ENCODE data around the gene GREB1. TPM values are rescaled to one million over a fixed set of nuclear protein-coding genes. Genes with fewer than 3 reads are reported as not detected.

GREB1 gene
- total and polyA plus RNA-seq, 2 of the 13 experiments (the other 11 are each of a cell fraction or from before 2014, with no cell fraction given), result 31.3 to 61.2 TPM

DNA sequence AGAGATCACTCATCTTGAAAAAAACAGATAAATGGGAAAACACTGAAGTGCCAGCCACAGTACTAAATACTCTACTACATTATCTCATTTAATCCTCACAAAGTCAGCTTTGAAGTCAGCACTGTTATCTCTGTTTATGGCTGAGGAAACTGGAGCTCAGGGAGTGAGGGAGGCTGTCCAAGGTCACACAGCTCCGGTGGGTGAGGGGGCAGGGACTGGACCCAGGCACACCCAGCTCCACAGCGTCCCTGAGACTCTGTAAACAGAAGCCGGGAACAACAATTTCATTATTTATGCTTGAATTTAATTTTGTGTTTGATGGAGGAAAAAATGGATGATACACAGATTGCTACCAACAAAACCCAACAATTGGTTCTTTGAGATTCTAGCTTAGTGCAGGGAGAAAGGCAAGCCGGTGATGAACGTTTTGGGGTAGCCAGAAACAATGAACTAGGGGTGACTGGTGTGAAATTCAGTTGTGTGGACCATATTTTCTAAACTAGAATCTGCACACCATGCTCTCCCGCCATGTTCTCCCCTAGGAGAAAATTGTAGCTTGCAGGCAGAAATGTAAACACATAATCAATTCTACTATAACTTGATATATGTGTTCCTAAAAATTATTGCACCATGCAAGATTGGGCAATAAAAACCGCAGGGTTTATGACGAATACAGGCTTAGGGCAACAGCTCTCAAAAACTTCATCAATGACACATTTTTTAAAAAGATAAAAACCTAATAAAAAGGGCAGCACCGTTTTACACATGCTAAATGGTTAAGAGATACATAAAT, at the start of gene GREB1 (continued):
- TF ChIP-seq, protein P1, sequence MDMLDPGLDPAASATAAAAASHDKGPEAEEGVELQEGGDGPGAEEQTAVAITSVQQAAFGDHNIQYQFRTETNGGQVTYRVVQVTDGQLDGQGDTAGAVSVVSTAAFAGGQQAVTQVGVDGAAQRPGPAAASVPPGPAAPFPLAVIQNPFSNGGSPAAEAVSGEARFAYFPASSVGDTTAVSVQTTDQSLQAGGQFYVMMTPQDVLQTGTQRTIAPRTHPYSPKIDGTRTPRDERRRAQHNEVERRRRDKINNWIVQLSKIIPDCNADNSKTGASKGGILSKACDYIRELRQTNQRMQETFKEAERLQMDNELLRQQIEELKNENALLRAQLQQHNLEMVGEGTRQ (IDR thresholded peaks at IDR 0.05; ENCODE audit: low read depth, low read length), result no peak
- TF ChIP-seq, protein P1 (CRISPR knock-in tag; IDR thresholded peaks at IDR 0.05; ENCODE audit: borderline replicate concordance), result no peak
- no peak for TF ChIP-seq KDM4B (CRISPR knock-in tag; IDR thresholded peaks at IDR 0.05)
- TF ChIP-seq ZNF562 (CRISPR knock-in tag; IDR thresholded peaks at IDR 0.05; ENCODE audit: borderline replicate concordance), result no peak
- TF ChIP-seq, protein P2, sequence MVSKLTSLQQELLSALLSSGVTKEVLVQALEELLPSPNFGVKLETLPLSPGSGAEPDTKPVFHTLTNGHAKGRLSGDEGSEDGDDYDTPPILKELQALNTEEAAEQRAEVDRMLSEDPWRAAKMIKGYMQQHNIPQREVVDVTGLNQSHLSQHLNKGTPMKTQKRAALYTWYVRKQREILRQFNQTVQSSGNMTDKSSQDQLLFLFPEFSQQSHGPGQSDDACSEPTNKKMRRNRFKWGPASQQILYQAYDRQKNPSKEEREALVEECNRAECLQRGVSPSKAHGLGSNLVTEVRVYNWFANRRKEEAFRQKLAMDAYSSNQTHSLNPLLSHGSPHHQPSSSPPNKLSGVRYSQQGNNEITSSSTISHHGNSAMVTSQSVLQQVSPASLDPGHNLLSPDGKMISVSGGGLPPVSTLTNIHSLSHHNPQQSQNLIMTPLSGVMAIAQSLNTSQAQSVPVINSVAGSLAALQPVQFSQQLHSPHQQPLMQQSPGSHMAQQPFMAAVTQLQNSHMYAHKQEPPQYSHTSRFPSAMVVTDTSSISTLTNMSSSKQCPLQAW (CRISPR knock-in tag; IDR thresholded peaks at IDR 0.05), result peak; percentile 86
- peak; percentile 34; the same call in 1 of the 2 replicates for TF ChIP-seq ZNF232 (CRISPR knock-in tag; IDR thresholded peaks at IDR 0.05; ENCODE audit: borderline replicate concordance)
- TF ChIP-seq, protein P3, sequence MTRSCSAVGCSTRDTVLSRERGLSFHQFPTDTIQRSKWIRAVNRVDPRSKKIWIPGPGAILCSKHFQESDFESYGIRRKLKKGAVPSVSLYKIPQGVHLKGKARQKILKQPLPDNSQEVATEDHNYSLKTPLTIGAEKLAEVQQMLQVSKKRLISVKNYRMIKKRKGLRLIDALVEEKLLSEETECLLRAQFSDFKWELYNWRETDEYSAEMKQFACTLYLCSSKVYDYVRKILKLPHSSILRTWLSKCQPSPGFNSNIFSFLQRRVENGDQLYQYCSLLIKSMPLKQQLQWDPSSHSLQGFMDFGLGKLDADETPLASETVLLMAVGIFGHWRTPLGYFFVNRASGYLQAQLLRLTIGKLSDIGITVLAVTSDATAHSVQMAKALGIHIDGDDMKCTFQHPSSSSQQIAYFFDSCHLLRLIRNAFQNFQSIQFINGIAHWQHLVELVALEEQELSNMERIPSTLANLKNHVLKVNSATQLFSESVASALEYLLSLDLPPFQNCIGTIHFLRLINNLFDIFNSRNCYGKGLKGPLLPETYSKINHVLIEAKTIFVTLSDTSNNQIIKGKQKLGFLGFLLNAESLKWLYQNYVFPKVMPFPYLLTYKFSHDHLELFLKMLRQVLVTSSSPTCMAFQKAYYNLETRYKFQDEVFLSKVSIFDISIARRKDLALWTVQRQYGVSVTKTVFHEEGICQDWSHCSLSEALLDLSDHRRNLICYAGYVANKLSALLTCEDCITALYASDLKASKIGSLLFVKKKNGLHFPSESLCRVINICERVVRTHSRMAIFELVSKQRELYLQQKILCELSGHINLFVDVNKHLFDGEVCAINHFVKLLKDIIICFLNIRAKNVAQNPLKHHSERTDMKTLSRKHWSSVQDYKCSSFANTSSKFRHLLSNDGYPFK (CRISPR knock-in tag; IDR thresholded peaks at IDR 0.05; ENCODE audit: borderline replicate concordance), result no peak
- TF ChIP-seq NR2F1 (CRISPR knock-in tag; IDR thresholded peaks at IDR 0.05), result no peak
- TF ChIP-seq ZNF383 (CRISPR knock-in tag; IDR thresholded peaks at IDR 0.05; ENCODE audit: borderline replicate concordance), result no peak
- TF ChIP-seq SAP130 (CRISPR knock-in tag; IDR thresholded peaks at IDR 0.05; ENCODE audit: low read depth), result peak; percentile 76
- no peak for TF ChIP-seq MAFF (IDR thresholded peaks at IDR 0.05; ENCODE audit: low read depth, low read length)
- TF ChIP-seq, protein P4, sequence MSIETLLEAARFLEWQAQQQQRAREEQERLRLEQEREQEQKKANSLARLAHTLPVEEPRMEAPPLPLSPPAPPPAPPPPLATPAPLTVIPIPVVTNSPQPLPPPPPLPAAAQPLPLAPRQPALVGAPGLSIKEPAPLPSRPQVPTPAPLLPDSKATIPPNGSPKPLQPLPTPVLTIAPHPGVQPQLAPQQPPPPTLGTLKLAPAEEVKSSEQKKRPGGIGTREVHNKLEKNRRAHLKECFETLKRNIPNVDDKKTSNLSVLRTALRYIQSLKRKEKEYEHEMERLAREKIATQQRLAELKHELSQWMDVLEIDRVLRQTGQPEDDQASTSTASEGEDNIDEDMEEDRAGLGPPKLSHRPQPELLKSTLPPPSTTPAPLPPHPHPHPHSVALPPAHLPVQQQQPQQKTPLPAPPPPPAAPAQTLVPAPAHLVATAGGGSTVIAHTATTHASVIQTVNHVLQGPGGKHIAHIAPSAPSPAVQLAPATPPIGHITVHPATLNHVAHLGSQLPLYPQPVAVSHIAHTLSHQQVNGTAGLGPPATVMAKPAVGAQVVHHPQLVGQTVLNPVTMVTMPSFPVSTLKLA (IDR thresholded peaks at IDR 0.05), result no peak
- TF ChIP-seq, protein P5, sequence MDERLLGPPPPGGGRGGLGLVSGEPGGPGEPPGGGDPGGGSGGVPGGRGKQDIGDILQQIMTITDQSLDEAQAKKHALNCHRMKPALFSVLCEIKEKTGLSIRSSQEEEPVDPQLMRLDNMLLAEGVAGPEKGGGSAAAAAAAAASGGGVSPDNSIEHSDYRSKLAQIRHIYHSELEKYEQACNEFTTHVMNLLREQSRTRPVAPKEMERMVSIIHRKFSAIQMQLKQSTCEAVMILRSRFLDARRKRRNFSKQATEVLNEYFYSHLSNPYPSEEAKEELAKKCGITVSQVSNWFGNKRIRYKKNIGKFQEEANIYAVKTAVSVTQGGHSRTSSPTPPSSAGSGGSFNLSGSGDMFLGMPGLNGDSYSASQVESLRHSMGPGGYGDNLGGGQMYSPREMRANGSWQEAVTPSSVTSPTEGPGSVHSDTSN (CRISPR knock-in tag; IDR thresholded peaks at IDR 0.05), result no peak
- no peak for TF ChIP-seq ZNF709 (CRISPR knock-in tag; IDR thresholded peaks at IDR 0.05)
- TF ChIP-seq, protein P6, sequence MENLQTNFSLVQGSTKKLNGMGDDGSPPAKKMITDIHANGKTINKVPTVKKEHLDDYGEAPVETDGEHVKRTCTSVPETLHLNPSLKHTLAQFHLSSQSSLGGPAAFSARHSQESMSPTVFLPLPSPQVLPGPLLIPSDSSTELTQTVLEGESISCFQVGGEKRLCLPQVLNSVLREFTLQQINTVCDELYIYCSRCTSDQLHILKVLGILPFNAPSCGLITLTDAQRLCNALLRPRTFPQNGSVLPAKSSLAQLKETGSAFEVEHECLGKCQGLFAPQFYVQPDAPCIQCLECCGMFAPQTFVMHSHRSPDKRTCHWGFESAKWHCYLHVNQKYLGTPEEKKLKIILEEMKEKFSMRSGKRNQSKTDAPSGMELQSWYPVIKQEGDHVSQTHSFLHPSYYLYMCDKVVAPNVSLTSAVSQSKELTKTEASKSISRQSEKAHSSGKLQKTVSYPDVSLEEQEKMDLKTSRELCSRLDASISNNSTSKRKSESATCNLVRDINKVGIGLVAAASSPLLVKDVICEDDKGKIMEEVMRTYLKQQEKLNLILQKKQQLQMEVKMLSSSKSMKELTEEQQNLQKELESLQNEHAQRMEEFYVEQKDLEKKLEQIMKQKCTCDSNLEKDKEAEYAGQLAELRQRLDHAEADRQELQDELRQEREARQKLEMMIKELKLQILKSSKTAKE (CRISPR knock-in tag; IDR thresholded peaks at IDR 0.05; ENCODE audit: borderline replicate concordance), result no peak; the same call in 1 of the 2 replicates

Measured in HepG2 (cell line).